ENCODE measurements around the gene DRC7. TPM values are rescaled to one million over a fixed set of nuclear protein-coding genes. Genes with fewer than 3 reads are reported as not detected.

The DRC7 gene
- polyA plus RNA-seq, 1 of the 3 experiments (the other 2 are of a cell fraction), result 0.58 TPM

DNA sequence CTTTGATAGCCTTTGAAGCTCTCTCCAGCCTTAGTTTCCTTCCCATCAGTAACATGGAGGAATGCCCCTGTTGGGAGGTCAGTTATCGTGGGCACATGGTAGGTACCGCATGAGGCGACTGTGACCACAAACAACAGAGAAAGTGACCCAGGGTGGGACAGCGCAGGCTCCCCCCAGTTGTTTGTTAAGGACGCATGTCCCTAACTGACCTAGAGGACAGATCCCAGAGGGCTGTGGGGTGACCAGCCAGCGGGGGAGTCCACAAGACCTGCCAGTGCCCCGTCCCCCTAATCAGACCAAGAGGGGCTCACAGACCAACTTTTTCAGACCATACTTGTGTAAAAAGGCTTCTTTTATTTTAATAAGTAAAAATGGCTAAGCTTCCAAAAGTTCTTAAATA lies 63.3 kb downstream of the DRC7 start:
- Histone ChIP-seq H4K20me1 (ENCODE audit: insufficient read depth) (0 out of 2 replicates have a peak, but pooled peaks cover 2% of the 10 kb centered on the region), H3F3A (replicated peaks; ENCODE audit: insufficient read depth) (peaks cover 6% of the 10 kb centered on the region), H3K4me3 (ENCODE audit: low read depth in 2 of 2, low read length in 1 of 2) (no peak overlapping the region), H2AFZ (ENCODE audit: low read depth) (no peak overlapping the region), H3K4me2 (no peak overlapping the region), H3K27ac (ENCODE audit: low read depth in 2 of 2, low read length in 1 of 2) (no peak overlapping the region), H3K9me3 (no peaks in the 10 kb centered on the region), H3K9me2 (no peaks in the 10 kb centered on the region), H3K9ac (no peak overlapping the region), H3K27me3 (ENCODE audit: insufficient read depth) (no peaks in the 10 kb centered on the region), H3K79me2 (ENCODE audit: insufficient read depth) (no peaks in the 10 kb centered on the region), H3K36me3 (replicated peaks in 1 of 2; ENCODE audit: control insufficient read depth in 1 of 2, insufficient read depth in 2 of 2, low read length in 1 of 2) (peaks cover under 1 to 55% of the 10 kb centered on the region in 2 experiments), H3K4me1 (ENCODE audit: control insufficient read depth in 1 of 2, insufficient read depth in 2 of 2, low read depth in 1 of 2, low read length in 1 of 2) (no peaks in the 10 kb centered on the region)
- no peak for DNase-seq
- ChIA-PET CTCF (interaction anchor here (0.5 to 4.8 kb wide), 33 partner anchors 8 to 561 kb away, joined by 3 to 57 read pairs (median 5); partner anchors contain the start of gene KATNB1), POLR2A (no interaction called here)
- whole genome bisulfite sequencing (ENCODE audit: low lambda C conversion rate), result 98% methylated on average over 6 of the region's 7 CpGs
- no peak for TF ChIP-seq JUND (IDR thresholded peaks at IDR 0.05)
- TF ChIP-seq EZH2phosphoT487 (IDR thresholded peaks at IDR 0.05; ENCODE audit: borderline replicate concordance, low read depth), result no peak
- TF ChIP-seq TEAD4 (IDR thresholded peaks at IDR 0.05; ENCODE audit: borderline replicate concordance, insufficient read depth), result no peak

DNA sequence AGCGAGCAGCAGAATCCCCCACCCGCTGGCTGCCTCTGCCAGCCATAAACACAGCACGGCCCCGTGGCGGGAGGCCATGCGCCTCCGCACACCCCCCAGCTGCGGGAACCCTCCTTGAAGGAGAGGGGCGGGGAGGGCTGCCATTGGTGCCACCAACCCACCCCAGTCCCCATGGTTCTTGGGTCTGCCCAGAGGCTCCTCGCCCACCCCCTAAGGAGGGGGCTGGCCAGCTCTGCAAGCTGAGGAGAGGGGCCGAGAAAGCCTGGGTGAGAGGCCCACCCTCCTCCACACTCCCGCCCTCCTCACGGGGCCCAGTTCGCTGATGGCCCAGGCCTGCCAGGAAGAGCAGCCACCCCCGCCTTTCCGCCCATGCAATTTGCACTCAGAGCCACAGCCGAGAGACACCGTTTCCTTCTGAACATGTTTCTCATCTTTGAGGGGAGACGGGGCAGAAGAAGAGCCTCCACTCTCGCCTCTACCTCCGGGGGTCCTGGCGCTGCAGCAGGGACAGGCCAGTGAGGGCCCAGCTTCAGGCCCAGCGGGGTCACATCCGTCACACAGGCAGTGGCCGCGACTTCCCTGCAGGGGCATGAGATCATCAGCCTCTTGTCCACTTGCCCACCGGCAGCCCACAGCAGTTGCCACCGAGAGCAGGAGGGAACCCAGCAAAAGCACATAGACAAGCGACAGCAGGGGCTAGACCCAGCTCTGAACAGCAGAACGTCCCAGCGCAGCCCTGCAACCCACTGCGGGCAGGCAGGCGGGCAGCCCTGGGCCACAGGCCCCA lies 63.9 kb downstream of the DRC7 start:
- 84% methylated on average over 21 of the region's 33 CpGs for WGBS (ENCODE audit: low lambda C conversion rate)
- Histone ChIP-seq H3K4me2 (no peak overlapping the region), H3K9me3 (no peaks in the 10 kb centered on the region), H3K27me3 (ENCODE audit: insufficient read depth) (no peaks in the 10 kb centered on the region), H3K4me3 (ENCODE audit: low read depth in 2 of 2, low read length in 1 of 2) (no peak overlapping the region), H4K20me1 (ENCODE audit: insufficient read depth) (0 out of 2 replicates have a peak, but pooled peaks cover 2% of the 10 kb centered on the region), H3K27ac (ENCODE audit: low read depth in 2 of 2, low read length in 1 of 2) (no peak overlapping the region), H3K36me3 (replicated peaks in 1 of 2; ENCODE audit: control insufficient read depth in 1 of 2, insufficient read depth in 2 of 2, low read length in 1 of 2) (peaks cover 4 to 50% of the 10 kb centered on the region in 2 experiments), H3F3A (replicated peaks; ENCODE audit: insufficient read depth) (peaks cover 6% of the 10 kb centered on the region), H3K79me2 (ENCODE audit: insufficient read depth) (no peaks in the 10 kb centered on the region), H3K9ac (no peak overlapping the region), H3K9me2 (no peaks in the 10 kb centered on the region), H3K4me1 (ENCODE audit: control insufficient read depth in 1 of 2, insufficient read depth in 2 of 2, low read depth in 1 of 2, low read length in 1 of 2) (peaks cover 0 to 6% of the 10 kb centered on the region in 2 experiments; a peak in 1 of 4 replicates), H2AFZ (ENCODE audit: low read depth) (no peak overlapping the region)
- no peak for DNase-seq
- POLR2A ChIA-PET, result no interaction called here
- no peak for TF ChIP-seq GABPA (IDR thresholded peaks at IDR 0.05; ENCODE audit: low read depth)
- TF ChIP-seq SIN3A (IDR thresholded peaks at IDR 0.05; ENCODE audit: borderline replicate concordance, low read depth, low read length), result no peak
- CTCF ChIA-PET, result interaction anchor here (0.8 to 4.8 kb wide), 22 partner anchors 9 to 182 kb away, joined by 3 to 57 read pairs (median 5); no protein-coding TSS in a partner anchor

DNA sequence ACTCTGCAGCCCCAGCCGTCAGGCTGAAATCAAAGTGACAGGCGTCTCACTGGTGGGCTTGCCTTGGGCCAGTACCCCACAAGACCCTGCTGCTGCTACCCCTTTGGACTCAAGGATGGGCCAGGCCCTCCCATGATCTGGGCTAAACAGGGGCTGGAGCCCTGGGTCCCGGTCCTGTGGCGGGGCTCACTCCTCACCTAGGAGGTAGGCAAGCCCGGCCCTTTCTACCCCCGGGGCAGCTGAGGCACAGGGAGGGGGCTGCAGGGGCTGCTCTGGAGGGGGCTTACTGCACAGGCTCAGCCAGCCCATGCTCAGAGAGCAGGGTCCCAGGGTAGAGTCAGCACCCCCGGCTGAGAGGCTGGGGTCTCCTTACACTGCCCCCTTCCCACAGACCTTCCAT lies 64.5 kb downstream of the DRC7 start:
- H3K9me3 ChIP-seq, result no peaks in the 10 kb centered on the region
- H4K20me1 ChIP-seq (ENCODE audit: insufficient read depth), result 0 out of 2 replicates have a peak, but pooled peaks cover 2% of the 10 kb centered on the region
- H3K4me1 ChIP-seq (ENCODE audit: control insufficient read depth in 1 of 2, insufficient read depth in 2 of 2, low read depth in 1 of 2, low read length in 1 of 2), result peaks cover 0 to 12% of the 10 kb centered on the region in 2 experiments; a peak in 1 of 4 replicates
- no peak overlapping the region for H3K4me2 ChIP-seq
- POLR2A ChIA-PET, result no interaction called here
- H3K27me3 ChIP-seq (ENCODE audit: insufficient read depth), result no peaks in the 10 kb centered on the region
- H3K9me2 ChIP-seq, result no peaks in the 10 kb centered on the region
- CTCF ChIA-PET, result interaction anchor here (0.8 to 3.3 kb wide), 6 partner anchors 11 to 174 kb away, joined by 3 to 19 read pairs (median 5); no protein-coding TSS in a partner anchor
- H3F3A ChIP-seq (replicated peaks; ENCODE audit: insufficient read depth), result peaks cover 6% of the 10 kb centered on the region
- H3K4me3 ChIP-seq (ENCODE audit: low read depth in 2 of 2, low read length in 1 of 2), result no peak overlapping the region
- no peak for DNase-seq
- TF ChIP-seq SMC3 (IDR thresholded peaks at IDR 0.05; ENCODE audit: low read depth, low read length), result no peak
- TF ChIP-seq RXRA (IDR thresholded peaks at IDR 0.05; ENCODE audit: borderline replicate concordance, low read depth), result no peak
- TF ChIP-seq NFIC (IDR thresholded peaks at IDR 0.05; ENCODE audit: borderline replicate concordance), result no peak
- TF ChIP-seq, protein P1, sequence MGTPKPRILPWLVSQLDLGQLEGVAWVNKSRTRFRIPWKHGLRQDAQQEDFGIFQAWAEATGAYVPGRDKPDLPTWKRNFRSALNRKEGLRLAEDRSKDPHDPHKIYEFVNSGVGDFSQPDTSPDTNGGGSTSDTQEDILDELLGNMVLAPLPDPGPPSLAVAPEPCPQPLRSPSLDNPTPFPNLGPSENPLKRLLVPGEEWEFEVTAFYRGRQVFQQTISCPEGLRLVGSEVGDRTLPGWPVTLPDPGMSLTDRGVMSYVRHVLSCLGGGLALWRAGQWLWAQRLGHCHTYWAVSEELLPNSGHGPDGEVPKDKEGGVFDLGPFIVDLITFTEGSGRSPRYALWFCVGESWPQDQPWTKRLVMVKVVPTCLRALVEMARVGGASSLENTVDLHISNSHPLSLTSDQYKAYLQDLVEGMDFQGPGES (IDR thresholded peaks at IDR 0.05; ENCODE audit: low read depth, low read length), result no peak
- no peak for TF ChIP-seq POLR2AphosphoS5 (IDR thresholded peaks at IDR 0.05; ENCODE audit: low read depth, low read length)
- TF ChIP-seq MEF2A (IDR thresholded peaks at IDR 0.05; ENCODE audit: borderline replicate concordance, low read depth), result no peak
- no peak for TF ChIP-seq MAX (IDR thresholded peaks at IDR 0.05; ENCODE audit: low read depth)
- no peak for TF ChIP-seq YY1 (IDR thresholded peaks at IDR 0.05; ENCODE audit: low read depth)
- no peak for TF ChIP-seq RAD21 (IDR thresholded peaks at IDR 0.05; ENCODE audit: low read length)
- TF ChIP-seq NRF1 (IDR thresholded peaks at IDR 0.05; ENCODE audit: low read depth, low read length), result no peak
- no peak for TF ChIP-seq TCF12 (IDR thresholded peaks at IDR 0.05)
- no peak for TF ChIP-seq RCOR1 (IDR thresholded peaks at IDR 0.05; ENCODE audit: low read length)
- no peak overlapping the region for H3K27ac ChIP-seq (ENCODE audit: low read depth in 2 of 2, low read length in 1 of 2)
- H3K9ac ChIP-seq, result no peak overlapping the region
- H2AFZ ChIP-seq (ENCODE audit: low read depth), result no peak overlapping the region
- no peaks in the 10 kb centered on the region for H3K79me2 ChIP-seq (ENCODE audit: insufficient read depth)
- H3K36me3 ChIP-seq (replicated peaks in 1 of 2; ENCODE audit: control insufficient read depth in 1 of 2, insufficient read depth in 2 of 2, low read length in 1 of 2), result peaks cover 7 to 44% of the 10 kb centered on the region in 2 experiments
- 60% methylated on average over 1 of the region's 7 CpGs for WGBS (ENCODE audit: low lambda C conversion rate)
